ENCODE measurements around the gene ADM2. TPM values are rescaled to one million over a fixed set of nuclear protein-coding genes. Genes with fewer than 3 reads are reported as not detected.

ADM2 gene
- total RNA-seq, 1 donor = 9.4 TPM

DNA sequence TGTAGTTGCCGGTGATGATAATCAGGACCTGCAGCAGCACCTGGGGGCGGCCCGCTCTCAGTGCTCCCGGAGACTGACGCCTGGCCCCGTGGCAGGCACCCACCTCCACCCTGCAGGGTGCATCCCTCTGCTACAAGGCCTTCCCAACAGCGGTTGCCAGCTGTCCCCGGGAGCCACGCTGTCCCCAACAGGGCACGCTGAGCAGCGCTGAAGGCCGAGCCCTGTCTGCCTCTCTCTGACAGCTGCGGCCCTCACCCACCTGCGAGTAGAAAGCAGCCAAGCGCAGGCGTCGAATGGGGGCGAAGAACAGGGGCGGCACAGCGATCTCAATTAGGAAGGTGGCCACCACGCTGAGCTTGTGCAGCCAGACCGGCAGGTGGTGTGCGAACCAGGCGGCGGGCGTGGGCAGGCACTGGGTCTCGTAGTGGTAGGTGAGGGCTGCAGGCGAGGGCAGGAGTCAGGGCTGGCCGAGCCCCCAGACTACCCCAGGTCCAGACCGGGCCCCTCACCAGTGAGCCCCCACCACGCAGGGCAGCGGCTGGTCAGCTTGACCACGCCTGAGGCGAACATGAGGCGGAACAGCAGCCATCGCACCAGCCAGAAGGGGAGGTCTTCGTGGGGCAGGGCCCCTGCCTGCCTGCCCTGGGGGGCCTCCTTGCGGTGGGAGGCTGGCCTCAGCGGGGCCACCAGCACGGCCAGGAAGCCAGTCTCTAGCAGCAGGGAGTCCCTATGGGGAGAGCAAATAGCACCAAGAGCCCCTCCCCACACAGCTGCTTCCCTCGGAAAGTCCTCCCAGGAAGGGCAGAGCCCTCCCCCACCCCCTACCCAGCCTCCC is 24.6 kb downstream of the ADM2 start:
- Histone ChIP-seq H3K4me3 (ENCODE audit: insufficient read depth, low read length) (peak overlapping the region; percentile 99), H3K27me3 (ENCODE audit: insufficient read depth, low read length) (no peaks in the 10 kb centered on the region), H3K27ac (ENCODE audit: low read depth, low read length) (no peak overlapping the region), H3K4me1 (ENCODE audit: insufficient read depth, low read length) (peaks cover 13% of the 10 kb centered on the region), H3K4me2 (ENCODE audit: insufficient read depth, low read length) (peak overlapping the region; percentile 95), H3K9me3 (ENCODE audit: low read depth, low read length) (no peaks in the 10 kb centered on the region), H3K36me3 (ENCODE audit: insufficient read depth, low read length) (peaks cover 17% of the 10 kb centered on the region), H3K79me2 (ENCODE audit: insufficient read depth, low read length) (peaks cover 50% of the 10 kb centered on the region), H4K20me1 (ENCODE audit: insufficient read depth, low read length) (peaks cover 12% of the 10 kb centered on the region), H2AFZ (ENCODE audit: low read length) (no peak overlapping the region)
- TF ChIP-seq, protein P1, sequence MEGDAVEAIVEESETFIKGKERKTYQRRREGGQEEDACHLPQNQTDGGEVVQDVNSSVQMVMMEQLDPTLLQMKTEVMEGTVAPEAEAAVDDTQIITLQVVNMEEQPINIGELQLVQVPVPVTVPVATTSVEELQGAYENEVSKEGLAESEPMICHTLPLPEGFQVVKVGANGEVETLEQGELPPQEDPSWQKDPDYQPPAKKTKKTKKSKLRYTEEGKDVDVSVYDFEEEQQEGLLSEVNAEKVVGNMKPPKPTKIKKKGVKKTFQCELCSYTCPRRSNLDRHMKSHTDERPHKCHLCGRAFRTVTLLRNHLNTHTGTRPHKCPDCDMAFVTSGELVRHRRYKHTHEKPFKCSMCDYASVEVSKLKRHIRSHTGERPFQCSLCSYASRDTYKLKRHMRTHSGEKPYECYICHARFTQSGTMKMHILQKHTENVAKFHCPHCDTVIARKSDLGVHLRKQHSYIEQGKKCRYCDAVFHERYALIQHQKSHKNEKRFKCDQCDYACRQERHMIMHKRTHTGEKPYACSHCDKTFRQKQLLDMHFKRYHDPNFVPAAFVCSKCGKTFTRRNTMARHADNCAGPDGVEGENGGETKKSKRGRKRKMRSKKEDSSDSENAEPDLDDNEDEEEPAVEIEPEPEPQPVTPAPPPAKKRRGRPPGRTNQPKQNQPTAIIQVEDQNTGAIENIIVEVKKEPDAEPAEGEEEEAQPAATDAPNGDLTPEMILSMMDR (IDR thresholded peaks at IDR 0.05; ENCODE audit: extremely low read depth, low read depth, low read length) = no peak
- peak; percentile 85 for DNase-seq (ENCODE audit: insufficient read length, low spot score, missing footprints)

DNA sequence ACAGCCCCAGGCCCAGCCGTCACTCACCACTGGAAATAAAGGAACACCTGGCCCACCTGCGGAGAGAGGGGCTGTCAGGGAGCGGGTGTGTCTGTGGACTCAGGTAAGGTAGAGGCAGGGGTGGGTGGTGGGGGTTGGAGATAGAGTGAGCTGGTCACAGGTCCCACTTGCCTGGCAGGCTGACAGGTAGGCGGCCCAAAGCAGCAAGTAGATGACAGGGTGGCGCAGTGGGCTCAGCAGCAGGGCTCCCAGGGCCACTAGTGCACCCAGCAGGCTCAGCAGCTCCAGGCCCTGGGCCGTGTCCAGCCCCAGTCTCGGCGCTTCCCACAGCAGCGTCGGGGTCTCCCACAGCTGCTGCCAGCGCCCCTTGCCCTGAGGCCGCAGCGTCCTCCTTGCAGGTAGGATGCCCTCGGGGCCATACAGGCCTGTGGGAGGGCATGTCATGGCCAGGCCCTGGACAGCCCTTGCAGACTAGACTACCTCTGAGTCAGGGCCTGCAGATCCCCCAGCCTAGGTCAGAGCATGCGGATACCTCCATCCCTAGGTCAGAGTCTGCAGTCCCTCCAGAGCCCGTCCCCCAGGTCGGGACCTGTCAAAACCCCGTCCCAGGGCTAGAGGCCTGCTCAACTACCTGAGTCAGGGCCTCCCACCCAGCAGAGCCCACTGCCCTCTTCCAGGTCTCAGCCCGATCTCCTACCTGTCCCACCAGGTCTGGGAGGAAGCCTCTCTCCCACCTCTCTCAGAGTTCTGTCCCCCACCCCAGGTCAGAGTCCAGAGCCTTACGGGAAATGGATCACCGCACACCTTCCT is 25.5 kb downstream of the ADM2 start:
- peak overlapping the region; percentile 95 for H3K4me2 ChIP-seq (ENCODE audit: insufficient read depth, low read length)
- TF ChIP-seq, protein P1 (IDR thresholded peaks at IDR 0.05; ENCODE audit: extremely low read depth, low read depth, low read length) = no peak
- DNase-seq (ENCODE audit: insufficient read length, low spot score, missing footprints) = peak; percentile 98

DNA sequence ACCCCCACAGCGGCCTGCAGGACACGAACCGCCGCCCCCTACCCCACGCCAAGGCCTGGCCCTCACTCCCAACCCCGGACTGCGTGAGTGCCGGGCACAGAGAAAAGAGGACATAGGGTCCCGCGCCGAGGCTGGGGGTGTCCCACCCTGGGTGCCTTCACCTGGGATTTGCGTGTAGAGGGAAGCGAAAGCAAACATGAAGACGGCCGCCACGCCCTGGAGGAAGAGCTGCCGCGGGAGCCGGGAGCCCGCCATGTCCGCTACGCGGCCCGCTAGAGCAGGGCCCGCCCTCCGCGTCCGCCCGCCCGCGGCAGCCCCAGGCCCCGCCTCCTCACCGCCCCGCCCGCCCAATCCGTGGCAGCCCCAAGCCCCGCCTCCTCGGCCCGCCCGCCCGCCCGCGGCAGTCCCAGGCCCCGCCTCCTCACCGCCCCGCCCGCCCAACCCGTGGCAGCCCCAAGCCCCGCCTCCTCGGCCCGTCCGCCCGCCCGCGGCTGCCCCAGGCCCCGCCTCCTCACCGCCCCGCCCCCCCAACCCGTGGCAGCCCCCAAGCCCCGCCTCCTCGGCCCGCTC is 26.2 kb downstream of the ADM2 start, which contains the start of gene LMF2:
Gene LMF2 (minus strand): TSS at position 282 of the 570 bp plus-strand sequence. CDS start 27 bp downstream, at position 255.
- Histone ChIP-seq H4K20me1 (ENCODE audit: insufficient read depth, low read length) (peaks cover 11% of the 10 kb centered on the region), H3K36me3 (ENCODE audit: insufficient read depth, low read length) (peaks cover 16% of the 10 kb centered on the region), H3K27me3 (ENCODE audit: insufficient read depth, low read length) (no peaks in the 10 kb centered on the region), H3K9me3 (ENCODE audit: low read depth, low read length) (no peaks in the 10 kb centered on the region), H3K4me2 (ENCODE audit: insufficient read depth, low read length) (peak within 1 kb of the TSS; percentile 95), H3K4me1 (ENCODE audit: insufficient read depth, low read length) (peaks cover 13% of the 10 kb centered on the region), H3K79me2 (ENCODE audit: insufficient read depth, low read length) (peaks cover 57% of the 10 kb centered on the region), H3K27ac (ENCODE audit: low read depth, low read length) (peak within 1 kb of the TSS; percentile 72), H2AFZ (ENCODE audit: low read length) (peak within 1 kb of the TSS; percentile 95), H3K4me3 (ENCODE audit: insufficient read depth, low read length) (peak within 1 kb of the TSS; percentile 99)
- TF ChIP-seq, protein P1 (IDR thresholded peaks at IDR 0.05; ENCODE audit: extremely low read depth, low read depth, low read length) = no peak
- DNase-seq (ENCODE audit: insufficient read length, low spot score, missing footprints) = peak; percentile 100

More for the DNA sequence above, 25.5 kb downstream of the ADM2 start:
- H3K36me3 ChIP-seq (ENCODE audit: insufficient read depth, low read length) = peaks cover 17% of the 10 kb centered on the region
- H3K27ac ChIP-seq (ENCODE audit: low read depth, low read length) = peak overlapping the region; percentile 72
- no peaks in the 10 kb centered on the region for H3K9me3 ChIP-seq (ENCODE audit: low read depth, low read length)
- peaks cover 13% of the 10 kb centered on the region for H3K4me1 ChIP-seq (ENCODE audit: insufficient read depth, low read length)
- peak overlapping the region; percentile 99 for H3K4me3 ChIP-seq (ENCODE audit: insufficient read depth, low read length)
- H3K79me2 ChIP-seq (ENCODE audit: insufficient read depth, low read length) = peaks cover 50% of the 10 kb centered on the region
- H4K20me1 ChIP-seq (ENCODE audit: insufficient read depth, low read length) = peaks cover 12% of the 10 kb centered on the region
- H2AFZ ChIP-seq (ENCODE audit: low read length) = peak overlapping the region; percentile 91
- H3K27me3 ChIP-seq (ENCODE audit: insufficient read depth, low read length) = no peaks in the 10 kb centered on the region
